ENCODE measurements around the gene PWWP2B.

- TF ChIP-seq POLR2A (IDR thresholded peaks at IDR 0.05) (no peak), CTCF (IDR thresholded peaks at IDR 0.05) (no peak), POLR2AphosphoS5 (IDR thresholded peaks at IDR 0.05) (no peak), EP300 (IDR thresholded peaks at IDR 0.05; ENCODE audit: low read depth) (no peak)
Observed at GRCh38 chr10:132428486-132428995, 31.5 kb downstream of the PWWP2B start.
